Measurements from ENCODE around the gene XDH.

Gene XDH

GRCh38 chr2:31334311-31335026 lies 80.1 kb downstream of the XDH start:
- Histone ChIP-seq H3K79me2 (ENCODE audit: insufficient read depth, low read length) (no peaks in the 10 kb centered on the region), H4K20me1 (ENCODE audit: insufficient read depth, low read length) (no peaks in the 10 kb centered on the region), H3K4me1 (ENCODE audit: insufficient read depth, low read length) (no peaks in the 10 kb centered on the region), H3K27me3 (ENCODE audit: insufficient read depth, low read length, poor library complexity) (no peaks in the 10 kb centered on the region), H3K9ac (ENCODE audit: low read depth, low read length) (no peak overlapping the region), H3K4me2 (ENCODE audit: insufficient read depth, low read length) (no peak overlapping the region), H3K27ac (ENCODE audit: low read length) (no peak overlapping the region), H3K9me3 (ENCODE audit: insufficient read depth, low read length, severe bottlenecking) (no peaks in the 10 kb centered on the region), H3K36me3 (ENCODE audit: insufficient read depth, low read length) (no peaks in the 10 kb centered on the region), H3K4me3 (ENCODE audit: low read depth in 1 of 2, low read length in 2 of 2) (no peak overlapping the region), H2AFZ (ENCODE audit: low read depth, low read length) (no peak overlapping the region)
- no peak for TF ChIP-seq EZH2 (IDR thresholded peaks at IDR 0.05; ENCODE audit: borderline replicate concordance, low read depth, low read length, severe bottlenecking)
- TF ChIP-seq, protein P1, sequence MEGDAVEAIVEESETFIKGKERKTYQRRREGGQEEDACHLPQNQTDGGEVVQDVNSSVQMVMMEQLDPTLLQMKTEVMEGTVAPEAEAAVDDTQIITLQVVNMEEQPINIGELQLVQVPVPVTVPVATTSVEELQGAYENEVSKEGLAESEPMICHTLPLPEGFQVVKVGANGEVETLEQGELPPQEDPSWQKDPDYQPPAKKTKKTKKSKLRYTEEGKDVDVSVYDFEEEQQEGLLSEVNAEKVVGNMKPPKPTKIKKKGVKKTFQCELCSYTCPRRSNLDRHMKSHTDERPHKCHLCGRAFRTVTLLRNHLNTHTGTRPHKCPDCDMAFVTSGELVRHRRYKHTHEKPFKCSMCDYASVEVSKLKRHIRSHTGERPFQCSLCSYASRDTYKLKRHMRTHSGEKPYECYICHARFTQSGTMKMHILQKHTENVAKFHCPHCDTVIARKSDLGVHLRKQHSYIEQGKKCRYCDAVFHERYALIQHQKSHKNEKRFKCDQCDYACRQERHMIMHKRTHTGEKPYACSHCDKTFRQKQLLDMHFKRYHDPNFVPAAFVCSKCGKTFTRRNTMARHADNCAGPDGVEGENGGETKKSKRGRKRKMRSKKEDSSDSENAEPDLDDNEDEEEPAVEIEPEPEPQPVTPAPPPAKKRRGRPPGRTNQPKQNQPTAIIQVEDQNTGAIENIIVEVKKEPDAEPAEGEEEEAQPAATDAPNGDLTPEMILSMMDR (IDR thresholded peaks at IDR 0.05; ENCODE audit: borderline replicate concordance, extremely low read depth, low read length, poor library complexity, severe bottlenecking): no peak
- ATAC-seq (ENCODE audit: insufficient read depth, low read depth) (no peak), DNase-seq (no peak)

DNA sequence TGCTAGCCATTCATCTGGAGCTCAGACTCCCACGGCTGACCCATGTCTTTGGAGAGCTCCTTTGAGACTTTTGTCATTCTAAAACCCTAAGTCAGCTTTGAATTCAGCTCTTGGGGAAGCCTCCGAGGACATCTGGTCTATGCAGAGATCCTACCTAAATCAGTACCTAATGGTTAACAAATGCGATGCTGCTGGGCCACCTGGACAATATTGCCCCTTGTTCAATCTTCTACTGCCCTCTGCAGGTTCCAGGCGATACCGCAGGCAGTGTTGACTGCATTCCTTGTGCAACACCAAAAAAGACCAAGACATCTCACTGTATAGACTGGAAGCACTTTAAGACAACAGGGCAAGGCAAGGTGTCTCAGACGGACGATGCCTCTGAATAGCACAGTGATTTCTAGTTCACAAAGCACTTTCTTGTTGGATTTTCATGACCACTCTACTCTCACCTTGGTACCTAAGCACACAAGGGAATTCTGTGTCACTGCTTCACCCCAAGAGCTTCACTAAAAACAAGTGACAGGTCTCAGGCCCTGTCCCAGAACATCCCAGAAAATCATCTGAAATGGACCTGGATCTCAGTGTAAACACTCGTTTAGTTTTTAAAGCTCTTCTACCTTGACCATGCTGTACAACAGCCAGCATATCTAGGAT lies 80.9 kb downstream of the XDH start:
- ATAC-seq (ENCODE audit: insufficient read depth, low read depth): peak; percentile 94
- no peak overlapping the region for H3K4me3 ChIP-seq (ENCODE audit: low read depth in 1 of 2, low read length in 2 of 2)
- peak; percentile 82 for DNase-seq
- H2AFZ ChIP-seq (ENCODE audit: low read depth, low read length): no peak overlapping the region
- no peaks in the 10 kb centered on the region for H4K20me1 ChIP-seq (ENCODE audit: insufficient read depth, low read length)
- no peak overlapping the region for H3K4me2 ChIP-seq (ENCODE audit: insufficient read depth, low read length)
- TF ChIP-seq, protein P1 (IDR thresholded peaks at IDR 0.05; ENCODE audit: borderline replicate concordance, extremely low read depth, low read length, poor library complexity, severe bottlenecking): peak; percentile 99
- no peak for TF ChIP-seq EZH2 (IDR thresholded peaks at IDR 0.05; ENCODE audit: borderline replicate concordance, low read depth, low read length, severe bottlenecking)
- H3K9me3 ChIP-seq (ENCODE audit: insufficient read depth, low read length, severe bottlenecking): no peaks in the 10 kb centered on the region
- no peak overlapping the region for H3K27ac ChIP-seq (ENCODE audit: low read length)
- no peaks in the 10 kb centered on the region for H3K4me1 ChIP-seq (ENCODE audit: insufficient read depth, low read length)
- H3K36me3 ChIP-seq (ENCODE audit: insufficient read depth, low read length): no peaks in the 10 kb centered on the region
- H3K79me2 ChIP-seq (ENCODE audit: insufficient read depth, low read length): no peaks in the 10 kb centered on the region
- H3K27me3 ChIP-seq (ENCODE audit: insufficient read depth, low read length, poor library complexity): no peaks in the 10 kb centered on the region
- H3K9ac ChIP-seq (ENCODE audit: low read depth, low read length): no peak overlapping the region

- Histone ChIP-seq H2AFZ (ENCODE audit: low read depth, low read length) (no peak overlapping the region), H3K4me1 (ENCODE audit: insufficient read depth, low read length) (no peaks in the 10 kb centered on the region), H3K27me3 (ENCODE audit: insufficient read depth, low read length, poor library complexity) (no peaks in the 10 kb centered on the region), H3K79me2 (ENCODE audit: insufficient read depth, low read length) (no peaks in the 10 kb centered on the region), H3K9me3 (ENCODE audit: insufficient read depth, low read length, severe bottlenecking) (no peaks in the 10 kb centered on the region), H3K36me3 (ENCODE audit: insufficient read depth, low read length) (no peaks in the 10 kb centered on the region), H3K4me2 (ENCODE audit: insufficient read depth, low read length) (no peak overlapping the region), H4K20me1 (ENCODE audit: insufficient read depth, low read length) (no peaks in the 10 kb centered on the region), H3K27ac (ENCODE audit: low read length) (no peak overlapping the region), H3K4me3 (ENCODE audit: low read depth in 1 of 2, low read length in 2 of 2) (no peak overlapping the region), H3K9ac (ENCODE audit: low read depth, low read length) (no peak overlapping the region)
- no peak for TF ChIP-seq EZH2 (IDR thresholded peaks at IDR 0.05; ENCODE audit: borderline replicate concordance, low read depth, low read length, severe bottlenecking)
- TF ChIP-seq, protein P1 (IDR thresholded peaks at IDR 0.05; ENCODE audit: borderline replicate concordance, extremely low read depth, low read length, poor library complexity, severe bottlenecking): no peak
- DNase-seq: no peak
- ATAC-seq (ENCODE audit: insufficient read depth, low read depth): no peak
Measured at GRCh38 chr2:31333046-31333445, 81.5 kb downstream of the XDH start.

Measured in DND-41 (cell line).